HepG2 (cell line): ENCODE data around the gene MOV10L1. TPM values are rescaled to one million over a fixed set of nuclear protein-coding genes. Genes with fewer than 3 reads are reported as not detected.
A peak's percentile ranks its signal among the peaks of the same experiment; 100 is the strongest.

ENCODE experiments used
- ATAC-seq: fragments of 200-7000 bp; cut with Tn5 transposase; 3 replicates; pipeline ENCODE4 v1.9.1; 2020; ENCODE audit warnings: mild to moderate bottlenecking, moderate library complexity
- BruUV-seq: library from RNA; stranded (reverse); fragments of 400-500 nt; replicated peaks from 2 replicates; lab custom pipeline; 2021; lab: Mats Ljungman, UMichigan
- CTCF ChIA-PET: fragments of 300-600 bp; formaldehyde crosslinking; extraction: SDS; loops from one replicate; lab custom pipeline; 2021; ENCODE audit warnings: low total read pairs, inconsistent platforms, low intra/inter-chr PET ratio; lab: Yijun Ruan, JAX
- POLR2A ChIA-PET: fragments of 350-600 bp; sonication (Branson Sonifier 250); formaldehyde crosslinking; loops from one replicate; lab custom pipeline; 2020; ENCODE audit warnings: antibody characterized with exemption, inconsistent platforms; lab: Yijun Ruan, JAX
- DNase-seq: peaks from one replicate; pipeline ENCODE4 v3.0.0-alpha.2; 2015; ENCODE audit warnings: low spot score
- FAIRE-seq: peaks from 3 replicates; lab custom pipeline; 2011; peaks lifted over from hg19 to GRCh38; lab: Jason Lieb, UNC
- H2AFZ ChIP-seq: one replicate; pipeline ENCODE4 v1.6.1; 2011; ENCODE audit warnings: low read length, inconsistent platforms
- H3K27ac ChIP-seq: fragments of 300-600 bp; 3 replicates; pipeline ENCODE4 v1.8.0; 2011; ENCODE audit warnings: mixed run types, mild to moderate bottlenecking, mixed read lengths, low read length, inconsistent platforms; ENCODE audit not compliant: insufficient read depth; ENCODE audit errors: extremely low read length
- H3K27me3 ChIP-seq, 2 experiments: fragments of 200-600 bp in 1 of 2; 2 replicates in 1 of 2; 3 replicates in 1 of 2; pipeline versions ENCODE4 v1.6.0 to v1.8.0; 2011; ENCODE audit warnings: low read length in 2 of 2, mild to moderate bottlenecking in 2 of 2, moderate library complexity in 2 of 2, inconsistent platforms in 1 of 2; ENCODE audit not compliant: insufficient read depth in 2 of 2, control insufficient read depth in 1 of 2
- H3K36me3 ChIP-seq, 2 experiments: fragments of 200-600 bp in 1 of 2; replicated peaks in 1 of 2; 2 replicates in 1 of 2; 3 replicates in 1 of 2; pipeline versions ENCODE4 v1.5.1 to v1.8.0; 2011; ENCODE audit warnings: low read length in 2 of 2, inconsistent platforms in 1 of 2; ENCODE audit not compliant: insufficient read depth in 2 of 2, control insufficient read depth in 1 of 2
- H3K4me1 ChIP-seq: 2 replicates; pipeline ENCODE4 v1.5.1; 2012; ENCODE audit warnings: low read length, inconsistent platforms; ENCODE audit not compliant: insufficient read depth
- H3K4me2 ChIP-seq: 2 replicates; pipeline ENCODE4 v1.6.0; 2011; ENCODE audit warnings: low read depth, low read length, inconsistent platforms
- H3K4me3 ChIP-seq, 3 experiments: fragments of 200-600 bp in 1 of 3; sonication (generic), shearing (Covaris generic) in 1 of 3; replicated peaks in 1 of 3; 2 replicates each; pipeline ENCODE4 v1.5.1; 2011 to 2016; ENCODE audit warnings: low read length in 3 of 3, inconsistent platforms in 2 of 3, low read depth in 2 of 3, mild to moderate bottlenecking in 2 of 3, control low read depth in 1 of 3, mixed read lengths in 1 of 3; ENCODE audit not compliant: insufficient read depth in 1 of 3
- H3K79me2 ChIP-seq: one replicate; pipeline ENCODE4 v1.6.1; 2011; ENCODE audit warnings: low read length, inconsistent platforms; ENCODE audit not compliant: insufficient read depth
- H3K9ac ChIP-seq: 2 replicates; pipeline ENCODE4 v1.6.0; 2011; ENCODE audit warnings: mild to moderate bottlenecking, low read depth, low read length, inconsistent platforms; ENCODE audit not compliant: insufficient read depth
- H3K9me3 ChIP-seq: 2 replicates; pipeline ENCODE4 v1.5.1; 2012; ENCODE audit warnings: mild to moderate bottlenecking, low read length
- H4K20me1 ChIP-seq: 2 replicates; pipeline ENCODE4 v1.6.0; 2011; ENCODE audit warnings: inconsistent platforms, mild to moderate bottlenecking, low read length, moderate library complexity; ENCODE audit not compliant: insufficient read depth
- EZH2 ChIP-seq: conservative IDR thresholded peaks from 2 replicates; pipeline ENCODE4 v1.6.1; 2012; ENCODE audit warnings: mild to moderate bottlenecking, low read depth, low read length, moderate library complexity
- HNRNPLL ChIP-seq: fragments of 200-400 bp; formaldehyde crosslinking; IDR thresholded peaks from 2 replicates; pipeline ENCODE4 v1.6.1; 2017; ENCODE audit warnings: mild to moderate bottlenecking, low read depth, low read length; ENCODE audit not compliant: poor library complexity, severe bottlenecking
- NAIF1 ChIP-seq: sonication (generic); formaldehyde crosslinking; IDR thresholded peaks from 2 replicates; pipeline ENCODE4 v1.5.0; 2020; ENCODE audit warnings: mild to moderate bottlenecking, missing genetic modification reagents, borderline replicate concordance
- NONO ChIP-seq, 2 experiments: fragments of 450-650 bp in 1 of 2; sonication (generic) in 1 of 2; formaldehyde crosslinking in 1 of 2; IDR thresholded peaks in 1 of 2; conservative IDR thresholded peaks in 1 of 2; 2 replicates each; pipeline versions ENCODE4 v1.6.1 to v1.8.0; 2017 to 2022; ENCODE audit warnings: mild to moderate bottlenecking in 1 of 2, missing genetic modification reagents in 1 of 2, moderate library complexity in 1 of 2
- ZNF674 ChIP-seq: sonication (generic); formaldehyde crosslinking; IDR thresholded peaks from 2 replicates; pipeline ENCODE4 v1.5.0; 2020; ENCODE audit warnings: low read depth, mild to moderate bottlenecking, missing genetic modification reagents
- ZNF737 ChIP-seq: sonication (generic); formaldehyde crosslinking; IDR thresholded peaks from 2 replicates; pipeline ENCODE4 v1.5.0; 2020; ENCODE audit warnings: missing genetic modification reagents, mild to moderate bottlenecking, borderline replicate concordance
- WGBS: methylation state at CpG from one replicate; pipeline ENCODE4 v1.1.6; 2017; ENCODE audit warnings: low lambda C conversion rate; 5-methylcytosine and 5-hydroxymethylcytosine counted together
- in situ Hi-C: cut with HindIII; loops from 2 replicates; pipeline ENCODE4 v1.10.0; 2017; ENCODE audit warnings: low pct_unique_long_range_greater_than_20kb; ENCODE audit not compliant: extremely low pct_ligation_motif_present
- intact Hi-C: fragments of 100-400 bp; cut with micrococcal nuclease; formaldehyde crosslinking; loops from one replicate; pipeline ENCODE4 v1.10.0; 2022; ENCODE audit not compliant: unreplicated experiment
- polyA plus RNA-seq, 8 experiments: library from polyadenylated mRNA; depleted of rRNA in 3 of 8; stranded (reverse) in 7 of 8; unstranded in 1 of 8; fragments of >200 nt; fragmentation: Illumina TruSeq in 4 of 8; extraction: Trizol in 4 of 8; gene quantifications; 2 replicates each; pipeline versions ENCODE4 v1.2.1 to v1.2.3, GENCODE V29; 2011 to 2016; ENCODE audit warnings: low read depth in 4 of 8, missing spikeins in 1 of 8, mixed read lengths in 1 of 8; ENCODE audit not compliant: insufficient read depth in 1 of 8
- total RNA-seq, 5 experiments: library from RNA; depleted of rRNA; stranded (reverse); fragments of >200 nt; fragmentation: Illumina TruSeq; extraction: Trizol; gene quantifications; 2 replicates each; pipeline ENCODE4 v1.2.3, GENCODE V29; 2016; ENCODE audit warnings: low read depth in 1 of 5
- TF ChIP-seq, protein P1 (sequence below): IDR thresholded peaks from 2 replicates; pipeline ENCODE4 v1.6.1; 2012; ENCODE audit warnings: low read depth, low read length, improper control_type of control experiment
- TF ChIP-seq, protein P2 (sequence below): sonication (generic); formaldehyde crosslinking; IDR thresholded peaks from 2 replicates; pipeline ENCODE4 v1.5.1; 2020; ENCODE audit warnings: missing genetic modification reagents, mild to moderate bottlenecking, borderline replicate concordance

MOV10L1 gene
- total and polyA plus RNA-seq, 2 of the 13 experiments (the other 11 are each of a cell fraction or from before 2014, with no cell fraction given), result 0.11 to 0.12 TPM

DNA sequence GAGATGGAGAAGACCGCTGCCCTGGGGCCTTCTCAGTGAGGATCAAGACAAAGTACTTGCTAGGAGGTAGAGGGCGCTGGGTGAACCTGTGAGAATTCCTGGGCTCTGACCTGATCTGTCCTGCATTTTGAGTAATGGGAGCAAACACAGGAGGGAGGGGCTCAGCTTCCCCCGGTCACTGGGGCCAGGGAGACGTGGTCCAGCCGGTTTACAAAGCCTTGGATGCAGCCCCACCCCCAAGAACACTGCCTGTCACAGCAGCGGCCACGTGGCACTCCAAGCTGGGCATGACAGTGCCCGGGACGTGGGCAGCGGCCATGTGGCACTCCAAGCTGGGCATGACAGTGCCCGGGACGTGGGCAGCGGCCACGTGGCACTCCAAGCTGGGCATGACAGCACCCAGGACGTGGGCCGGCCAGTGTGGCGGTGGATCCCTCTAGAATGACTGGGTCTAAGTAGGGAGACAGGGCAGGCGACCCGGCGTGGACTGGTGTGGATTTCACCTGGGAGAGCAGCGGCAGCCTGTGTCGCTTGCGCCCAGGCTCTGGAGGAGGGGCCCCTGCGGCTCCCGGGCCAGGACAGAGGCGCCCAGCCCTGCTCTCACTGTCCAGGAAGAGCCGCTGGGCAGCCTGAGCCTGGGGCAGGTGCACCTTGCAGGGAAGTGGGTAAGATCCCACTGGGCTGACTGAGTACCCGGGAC is 29.2 kb upstream of the MOV10L1 start (continued):
- TF ChIP-seq NONO (IDR thresholded peaks at IDR 0.05), result no peak
- TF ChIP-seq NONO (CRISPR knock-in tag; conservative IDR thresholded peaks at IDR 0.05), result no peak
- TF ChIP-seq, protein P1, sequence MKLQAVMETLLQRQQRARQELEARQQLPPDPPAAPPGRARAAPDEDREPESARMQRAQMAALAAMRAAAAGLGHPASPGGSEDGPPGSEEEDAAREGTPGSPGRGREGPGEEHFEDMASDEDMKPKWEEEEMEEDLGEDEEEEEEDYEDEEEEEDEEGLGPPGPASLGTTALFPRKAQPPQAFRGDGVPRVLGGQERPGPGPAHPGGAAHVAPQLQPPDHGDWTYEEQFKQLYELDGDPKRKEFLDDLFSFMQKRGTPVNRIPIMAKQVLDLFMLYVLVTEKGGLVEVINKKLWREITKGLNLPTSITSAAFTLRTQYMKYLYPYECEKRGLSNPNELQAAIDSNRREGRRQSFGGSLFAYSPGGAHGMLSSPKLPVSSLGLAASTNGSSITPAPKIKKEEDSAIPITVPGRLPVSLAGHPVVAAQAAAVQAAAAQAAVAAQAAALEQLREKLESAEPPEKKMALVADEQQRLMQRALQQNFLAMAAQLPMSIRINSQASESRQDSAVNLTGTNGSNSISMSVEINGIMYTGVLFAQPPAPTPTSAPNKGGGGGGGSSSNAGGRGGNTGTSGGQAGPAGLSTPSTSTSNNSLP, result no peak
- TF ChIP-seq EZH2, result 0 out of 2 replicates have a peak, but pooled peaks have one; percentile 34
- TF ChIP-seq, protein P2, sequence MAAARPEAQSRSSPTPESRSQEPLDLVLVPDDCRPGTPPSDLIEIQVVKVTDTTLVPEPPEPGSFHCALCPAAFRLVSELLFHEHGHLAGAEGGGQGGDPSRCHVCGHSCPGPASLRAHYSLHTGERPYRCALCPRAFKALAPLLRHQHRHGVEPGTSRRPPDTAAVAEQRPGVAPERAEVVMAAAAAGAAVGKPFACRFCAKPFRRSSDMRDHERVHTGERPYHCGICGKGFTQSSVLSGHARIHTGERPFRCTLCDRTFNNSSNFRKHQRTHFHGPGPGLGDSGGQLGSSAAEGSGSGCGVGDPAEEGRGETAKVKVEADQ (CRISPR knock-in tag), result no peak
- TF ChIP-seq NAIF1, result no peak
- TF ChIP-seq ZNF674 (CRISPR knock-in tag), result no peak

DNA sequence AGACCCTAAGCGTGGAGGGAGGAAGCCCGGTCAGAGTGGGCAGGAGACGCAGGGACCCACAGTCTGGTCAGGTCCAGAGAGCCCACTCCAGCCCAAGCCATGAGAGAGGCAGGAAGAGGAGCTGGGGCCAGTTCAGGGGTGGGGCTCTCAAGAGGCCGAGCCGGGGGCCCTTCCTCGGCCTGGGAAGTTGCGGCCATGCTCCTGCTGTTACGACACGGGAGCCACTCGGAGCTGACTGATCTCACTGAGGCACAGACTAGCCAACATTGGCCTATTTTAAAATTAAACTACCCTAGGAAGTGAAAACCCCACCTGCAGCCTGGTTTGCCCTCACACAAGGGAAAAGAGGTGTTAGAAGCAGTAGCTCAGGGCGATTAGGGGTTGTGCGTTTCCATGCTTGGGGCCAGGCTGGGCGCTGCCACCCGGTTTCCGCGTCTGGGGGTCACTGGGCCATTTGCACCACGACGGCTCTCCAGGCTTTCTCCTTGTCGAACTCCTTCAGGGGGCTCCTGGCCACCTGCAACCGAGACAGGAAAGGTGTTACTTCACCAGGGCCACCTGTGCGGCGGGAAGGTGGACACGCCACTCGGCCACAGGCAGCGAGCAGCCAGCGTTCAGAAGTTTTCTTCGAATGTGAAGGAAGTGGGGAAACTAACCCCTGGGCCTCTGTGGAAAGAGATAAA is 28.5 kb upstream of the MOV10L1 start:
- Histone ChIP-seq H4K20me1 (no peaks in the 10 kb centered on the region), H3K9me3 (no peaks in the 10 kb centered on the region), H3K27me3 (peaks cover 4 to 37% of the 10 kb centered on the region in 2 experiments), H3K27ac (no peak overlapping the region), H3K79me2 (no peaks in the 10 kb centered on the region), H3K36me3 (no peaks in the 10 kb centered on the region), H3K9ac (no peak overlapping the region), H3K4me1 (no peaks in the 10 kb centered on the region), H3K4me2 (no peak overlapping the region), H2AFZ (no peak overlapping the region), H3K4me3 (no peak overlapping the region)
- no peak for DNase-seq
- CTCF ChIA-PET, result no interaction called here
- POLR2A ChIA-PET, result no interaction called here
- WGBS, result 48% methylated on average over 23 of the region's 27 CpGs
- intact Hi-C loops, result no loop called here
- no peak for FAIRE-seq
- no peak; the same call in 2 of the 3 replicates for ATAC-seq
- in situ Hi-C loops, result no loop called here
- no TSS peak for BruUV-seq
- TF ChIP-seq HNRNPLL (peak; percentile 22), ZNF737 (CRISPR knock-in tag) (no peak)
